Kidney tubule cell (primary cell): Measurements from ENCODE around the gene ARTN.

Source experiments
- DNase-seq: peaks from one replicate; pipeline ENCODE4 v3.0.0-alpha.2; 2018; ENCODE audit warnings: low spot score

Gene ARTN

DNA sequence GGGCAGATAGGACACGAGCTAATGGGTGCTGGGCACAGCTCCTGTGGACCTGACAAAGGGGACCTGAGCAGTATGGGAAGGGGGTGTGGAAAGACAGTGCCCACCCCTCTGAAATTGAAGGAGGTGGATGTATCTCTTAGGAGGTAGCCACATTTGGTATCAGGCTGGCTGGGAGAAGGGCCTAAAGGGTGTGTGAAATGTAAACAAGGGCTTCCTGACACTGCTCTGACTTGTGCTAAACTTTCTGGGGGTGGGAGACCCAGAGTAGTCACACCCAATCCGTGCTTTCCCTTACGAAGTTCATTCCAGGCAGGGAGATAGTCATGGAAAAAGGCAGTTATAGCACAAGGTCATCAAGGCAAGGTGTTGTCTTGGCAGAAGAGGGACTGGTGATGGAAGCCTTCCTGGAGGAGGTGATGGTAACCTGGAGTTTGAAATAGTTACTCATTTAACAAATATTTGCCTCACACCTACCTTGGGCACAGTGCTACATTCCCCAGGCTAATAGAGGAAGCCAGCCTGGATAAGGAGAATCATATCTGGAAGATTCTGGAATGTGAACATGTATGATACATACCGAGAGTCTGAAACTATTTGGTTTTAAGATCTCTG lies 52.5 kb downstream of the ARTN start:
- DNase-seq: peak; percentile 31

DNA sequence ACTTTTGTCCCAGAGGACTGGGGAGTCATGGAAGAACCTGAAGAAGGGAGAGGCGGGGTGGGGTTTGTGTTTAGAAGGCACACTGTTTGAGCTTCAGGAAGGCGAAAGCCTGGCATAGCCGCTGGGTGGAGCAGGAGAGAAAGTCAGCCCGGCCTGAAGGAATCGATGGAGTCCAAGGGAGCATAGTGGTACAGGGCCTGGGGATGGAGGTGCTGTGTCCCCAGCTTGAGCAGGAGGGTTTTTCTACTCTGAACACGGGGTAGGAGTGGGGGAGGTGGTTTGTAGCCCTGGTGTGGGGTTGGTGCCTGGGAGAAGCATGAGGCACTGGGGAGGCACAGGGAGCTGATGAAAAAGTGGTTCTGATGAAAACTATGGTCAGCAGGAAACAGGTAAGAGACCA lies 53.1 kb downstream of the ARTN start:
- no peak for DNase-seq
